ENCODE results near the gene KIF26A. TPM values are rescaled to one million over a fixed set of nuclear protein-coding genes. Genes with fewer than 3 reads are reported as not detected.

Gene KIF26A
- total RNA-seq, 1 donor from 2014 or later = 8.1 TPM

GRCh38 chr14:104101086-104101621, 37.2 kb upstream of the KIF26A start:
- no peak for DNase-seq

DNA sequence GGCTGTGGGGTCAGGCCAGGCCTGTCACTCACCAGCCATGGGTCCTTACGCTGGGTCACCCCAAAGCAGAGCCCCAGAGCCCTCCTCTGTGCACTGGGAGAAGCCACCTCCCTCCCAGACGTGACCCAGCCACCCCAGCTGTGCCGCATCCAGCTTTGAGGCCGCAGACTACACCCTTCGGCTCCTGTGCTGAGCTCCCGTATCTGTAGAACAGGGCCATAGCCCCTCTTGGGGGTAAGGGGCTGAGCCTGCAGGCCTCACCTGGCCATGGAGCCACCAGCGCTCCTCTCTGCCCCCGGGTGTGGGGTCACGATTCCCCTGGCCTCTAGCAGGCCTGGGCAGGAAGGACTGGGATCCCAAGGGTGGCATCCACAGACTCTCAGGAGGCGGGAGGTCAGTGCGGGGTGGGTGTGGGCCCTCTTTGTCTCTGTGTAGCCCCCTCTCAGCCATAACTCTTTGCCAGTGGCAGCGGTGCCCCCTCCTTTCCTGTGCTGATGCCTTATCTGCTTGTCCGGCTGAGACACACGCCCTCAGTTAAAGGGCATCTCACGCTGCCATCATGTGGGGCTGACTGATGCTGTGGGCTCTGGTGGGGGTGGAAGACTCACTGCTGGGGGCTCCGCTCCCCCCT, 36.6 kb upstream of the KIF26A start:
- no peak for DNase-seq

GRCh38 chr14:104102282-104102914, 36.0 kb upstream of the KIF26A start:
- no peak for DNase-seq

GRCh38 chr14:104103061-104103445, 35.3 kb upstream of the KIF26A start:
- no peak for DNase-seq

- no peak for DNase-seq
Measured at GRCh38 chr14:104103446-104104075, 34.8 kb upstream of the KIF26A start.

GRCh38 chr14:104104076-104104901, 34.1 kb upstream of the KIF26A start:
- no peak for DNase-seq

GRCh38 chr14:104105071-104105821, 33.1 kb upstream of the KIF26A start:
- no peak for DNase-seq

DNA sequence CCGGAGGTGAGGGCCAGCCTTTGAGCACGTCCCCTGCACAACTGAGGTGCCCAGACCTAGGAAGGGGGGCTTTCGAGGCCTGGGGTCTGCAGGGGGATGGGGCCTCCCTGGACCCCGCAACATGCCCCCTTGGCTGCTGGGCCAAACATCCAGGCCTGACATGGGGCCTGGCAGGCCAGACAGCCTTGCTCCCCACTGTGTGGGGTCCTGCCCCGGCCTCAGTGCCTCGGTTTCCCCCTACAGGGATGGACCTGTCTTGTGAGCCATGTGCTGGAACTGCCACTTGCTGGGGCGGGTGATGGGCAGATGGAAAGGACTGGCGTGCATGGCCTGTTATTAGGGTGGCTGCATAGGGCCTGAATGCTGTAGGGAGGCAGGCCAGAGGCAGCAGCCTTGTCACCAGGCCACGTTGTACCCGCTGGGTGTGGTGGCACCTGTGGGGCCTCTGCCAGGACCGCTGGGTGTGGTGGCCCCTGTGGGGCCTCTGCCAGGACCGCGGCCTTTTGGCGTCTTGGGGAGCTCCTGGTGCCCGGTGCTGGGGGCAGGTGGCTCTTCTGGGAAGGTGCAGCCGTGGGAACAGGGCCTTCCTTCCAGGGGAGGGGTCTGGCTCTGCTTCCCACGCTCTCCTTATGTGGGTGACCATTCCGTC, 32.4 kb upstream of the KIF26A start:
- no peak for DNase-seq

GRCh38 chr14:104106471-104106991, 31.9 kb upstream of the KIF26A start:
- DNase-seq = no peak

DNA sequence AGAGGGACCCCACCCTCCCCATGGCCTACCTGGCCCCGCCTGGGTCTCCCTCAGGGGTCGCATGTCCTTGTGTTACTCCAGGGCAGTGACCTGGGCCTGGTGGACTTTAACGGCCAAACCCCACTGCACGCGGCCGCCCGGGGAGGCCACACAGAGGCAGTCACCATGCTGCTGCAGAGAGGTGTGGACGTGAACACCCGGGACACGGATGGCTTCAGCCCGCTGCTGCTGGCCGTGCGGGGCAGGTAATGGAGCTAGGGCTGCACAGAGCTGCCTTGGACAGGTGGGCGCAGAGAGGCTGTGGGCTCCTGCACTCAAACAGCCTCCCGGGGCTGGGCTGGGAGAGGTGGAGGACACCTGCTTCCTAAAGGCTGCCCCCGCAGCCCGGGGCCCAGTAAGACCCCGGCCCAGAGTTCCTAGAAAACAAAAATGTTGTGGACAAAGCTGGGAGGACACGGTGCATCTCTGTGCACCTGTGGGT, 31.2 kb upstream of the KIF26A start:
- no peak for DNase-seq

DNA sequence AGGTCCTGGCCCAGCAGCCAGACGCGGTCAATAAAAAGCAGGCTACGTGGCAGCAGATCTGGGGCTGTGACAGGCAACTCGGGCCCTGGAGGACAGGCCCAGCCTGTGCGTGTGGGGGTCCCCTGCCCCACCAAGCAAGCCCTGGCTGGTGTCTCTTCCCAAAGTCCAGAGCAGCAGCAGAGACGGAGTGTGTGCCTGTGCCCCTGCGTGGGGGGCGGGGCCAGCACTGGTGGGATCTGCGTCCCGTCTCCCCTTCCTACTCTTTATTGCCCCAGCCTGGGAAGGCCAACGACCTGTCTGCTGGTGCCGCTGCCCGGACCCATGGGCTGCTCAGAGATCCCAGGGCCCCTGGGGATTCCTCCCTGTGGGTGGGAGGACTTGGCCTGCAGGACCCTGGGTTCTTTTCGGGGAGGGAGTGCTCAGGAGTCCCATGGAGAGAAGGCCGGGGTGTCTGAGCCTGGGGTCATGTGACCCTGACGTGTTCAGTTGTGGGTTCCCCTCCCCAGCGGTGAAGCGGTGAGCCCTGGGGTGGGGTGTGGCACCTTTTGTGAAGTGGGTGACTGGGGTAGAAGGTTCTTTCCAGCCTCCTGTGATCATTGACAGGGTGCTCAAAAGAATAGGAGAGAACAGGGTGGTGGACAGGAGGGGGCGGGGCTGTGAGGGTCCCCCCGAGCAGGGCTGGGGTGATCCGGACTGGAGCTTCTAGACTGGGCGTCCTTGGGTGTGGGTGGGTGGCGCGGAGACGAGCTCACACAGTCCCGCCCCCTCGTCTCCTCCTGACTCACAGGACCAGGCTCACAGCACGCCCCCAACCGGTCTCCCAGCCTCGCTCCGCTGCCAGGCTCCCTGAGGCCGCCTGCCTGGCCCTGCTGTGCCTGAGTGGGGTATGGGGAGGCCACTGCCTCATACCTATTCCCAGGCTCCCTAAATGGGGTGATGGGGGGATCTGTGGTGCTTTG, 30.5 kb upstream of the KIF26A start:
- DNase-seq = no peak

DNA sequence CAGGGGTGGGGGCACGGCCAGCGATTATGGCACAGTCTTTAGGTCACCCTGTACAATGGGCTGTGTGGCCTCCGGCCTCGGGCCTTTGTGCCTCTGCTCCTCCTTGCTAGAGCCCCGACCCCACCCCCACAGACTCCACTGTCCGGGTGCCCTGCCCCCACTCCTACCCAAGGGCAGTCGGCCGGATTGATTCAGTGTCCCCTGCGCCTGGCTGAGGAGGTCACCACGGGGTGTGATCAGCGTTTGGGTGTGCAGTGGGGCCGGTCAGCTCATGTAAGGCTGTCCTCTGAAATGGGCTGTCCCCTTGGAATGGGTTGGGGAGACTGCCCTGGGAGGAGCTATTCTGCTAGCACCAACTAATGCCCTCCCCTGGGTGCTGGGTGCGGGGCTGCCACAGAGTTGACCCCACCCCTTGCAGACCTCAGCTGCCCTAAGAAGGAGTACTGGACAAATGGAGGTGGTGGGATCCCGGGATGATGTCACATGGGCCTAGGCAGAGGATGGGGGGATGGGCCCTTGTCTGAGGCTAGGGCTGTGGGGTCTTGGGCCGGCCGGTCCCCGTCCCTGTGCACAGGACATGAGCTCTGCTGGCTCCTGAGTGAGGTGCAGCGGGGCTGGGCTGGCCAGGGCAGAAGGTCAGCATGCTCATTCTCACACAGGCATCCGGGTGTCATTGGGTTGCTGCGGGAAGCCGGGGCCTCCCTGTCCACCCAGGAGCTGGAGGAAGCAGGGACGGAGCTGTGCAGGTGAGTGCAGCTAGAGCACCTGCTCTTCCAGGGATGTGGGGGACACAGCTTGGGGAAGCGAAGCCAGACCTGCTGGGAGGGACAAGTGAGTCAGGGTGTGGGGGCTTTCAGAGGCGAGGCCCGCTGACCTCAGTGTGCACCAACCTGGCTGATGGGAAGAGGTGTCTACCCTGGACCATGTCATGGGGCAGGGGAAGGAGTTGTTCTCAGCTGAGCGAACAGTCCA, 29.5 kb upstream of the KIF26A start:
- no peak for DNase-seq

DNA sequence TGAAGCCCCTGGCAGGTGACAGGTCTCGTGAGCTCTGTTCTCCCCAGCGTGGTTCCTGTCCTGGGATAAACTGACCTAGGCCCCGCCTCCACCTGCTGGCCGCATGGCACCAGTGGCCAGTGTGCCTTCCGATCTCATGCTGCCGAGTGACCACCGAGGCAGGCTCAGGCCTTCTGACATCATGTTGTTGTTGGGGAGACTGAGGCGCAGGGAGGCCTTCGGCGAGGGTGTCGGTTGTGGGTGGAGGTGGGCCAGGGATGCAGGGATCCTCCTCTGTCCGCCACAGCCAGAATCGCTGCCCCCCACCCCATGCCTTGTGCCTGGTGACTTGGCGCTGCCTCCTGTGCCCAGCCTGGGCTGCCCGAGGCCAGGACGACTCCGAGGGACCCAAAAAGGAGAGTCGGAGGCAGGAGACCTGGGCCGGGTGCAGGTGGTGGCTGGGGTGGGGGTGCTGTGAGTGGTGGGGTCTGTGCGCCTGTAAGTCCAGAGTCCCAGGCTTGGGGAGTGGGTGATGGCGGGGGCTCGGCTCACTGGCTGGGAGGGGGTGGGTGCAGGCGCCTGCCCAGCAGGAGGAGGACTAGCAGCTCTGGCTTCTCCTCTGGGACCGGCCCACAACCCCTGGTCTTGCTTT, 28.5 kb upstream of the KIF26A start:
- no peak for DNase-seq

- no peak for DNase-seq
Measured at GRCh38 chr14:104110491-104111209, 27.7 kb upstream of the KIF26A start.

DNA sequence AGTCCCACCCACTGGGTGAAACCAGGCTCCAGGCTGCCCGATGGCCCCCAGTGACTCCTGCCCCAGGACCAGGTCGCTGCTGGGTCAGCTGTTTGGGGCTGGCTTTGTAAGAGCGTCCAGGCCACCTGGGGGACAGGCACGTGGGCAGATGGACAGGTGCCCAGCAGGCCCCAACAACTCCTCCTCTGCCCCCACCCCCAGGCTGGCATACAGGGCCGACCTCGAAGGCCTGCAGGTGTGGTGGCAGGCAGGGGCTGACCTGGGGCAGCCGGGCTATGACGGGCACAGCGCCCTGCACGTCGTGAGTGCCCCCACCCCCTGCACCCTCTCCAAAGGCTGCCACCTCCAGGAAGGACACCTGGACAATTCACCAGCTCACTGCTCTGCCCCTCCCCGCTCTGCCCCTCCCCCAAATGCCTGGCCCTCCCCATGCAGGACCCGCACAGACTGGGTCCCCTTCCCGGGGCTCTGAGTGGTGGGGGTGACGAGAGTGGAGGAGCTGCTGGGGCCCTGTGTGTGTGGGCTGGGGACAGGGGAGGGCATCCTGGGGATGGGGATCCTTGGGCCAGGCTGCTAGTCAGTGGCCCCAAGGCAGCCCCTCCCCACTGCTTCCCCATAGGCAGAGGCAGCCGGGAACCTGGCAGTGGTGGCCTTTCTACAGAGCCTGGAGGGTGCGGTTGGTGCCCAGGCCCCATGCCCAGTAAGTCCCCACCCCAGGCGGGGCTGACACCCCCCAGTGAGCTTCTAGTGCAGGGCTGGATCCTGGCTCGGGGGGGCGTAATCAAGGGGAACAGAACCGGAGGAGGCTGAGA, 26.9 kb upstream of the KIF26A start:
- no peak for DNase-seq

- no peak for DNase-seq
Measured at GRCh38 chr14:104112113-104112505, 26.3 kb upstream of the KIF26A start.
